Esophagus muscularis mucosa (tissue), 4 donors: ENCODE results near the gene BAD. TPM values are rescaled to one million over a fixed set of nuclear protein-coding genes. Genes with fewer than 3 reads are reported as not detected.

Experiments
- DNase-seq: peaks from one replicate; pipeline ENCODE4 v3.0.0-alpha.2; 2017; ENCODE audit errors: extremely low spot score
- H3K27ac ChIP-seq, 4 donors: fragments of 200-600 bp; sonication (generic); replicated peaks in 1 of 4; 1 replicate in 3 of 4; 2 replicates in 1 of 4; pipeline ENCODE4 v1.5.1; 2016 to 2019; ENCODE audit warnings: mild to moderate bottlenecking in 1 of 4
- H3K27me3 ChIP-seq, 4 donors: fragments of 200-600 bp; sonication (generic); one replicate each; pipeline versions ENCODE4 v1.5.1 to v1.6.0; 2016 to 2019
- H3K36me3 ChIP-seq, 4 donors: fragments of 200-600 bp; sonication (generic); one replicate each; pipeline ENCODE4 v1.5.1; 2016 to 2019
- H3K4me1 ChIP-seq, 4 donors: fragments of 200-600 bp; sonication (generic); one replicate each; pipeline ENCODE4 v1.5.1; 2016 to 2019
- H3K4me3 ChIP-seq, 4 donors: fragments of 200-600 bp; sonication (generic); 1 replicate in 2 of 4; 2 replicates in 2 of 4; pipeline ENCODE4 v1.5.1; 2016 to 2019; ENCODE audit warnings: mild to moderate bottlenecking in 4 of 4, moderate library complexity in 1 of 4
- H3K9me3 ChIP-seq, 4 donors: fragments of 200-600 bp; sonication (generic); 1 replicate in 3 of 4; 2 replicates in 1 of 4; pipeline ENCODE4 v1.5.1; 2016 to 2019
- EP300 ChIP-seq: sonication (generic); formaldehyde crosslinking; IDR thresholded peaks from one replicate; pipeline ENCODE4 v1.6.1; 2017; ENCODE audit warnings: antibody characterized with exemption
- POLR2A ChIP-seq: fragments of 450-650 bp; IDR thresholded peaks from one replicate; pipeline ENCODE4 v1.6.1; 2017; ENCODE audit warnings: antibody characterized with exemption, moderate library complexity, mild to moderate bottlenecking, low read depth
- POLR2AphosphoS5 ChIP-seq, 2 donors: sonication (generic); formaldehyde crosslinking; IDR thresholded peaks; one replicate each; pipeline ENCODE4 v1.6.1; 2017; ENCODE audit warnings: antibody characterized with exemption in 2 of 2
- WGBS: methylation state at CpG from one replicate; pipeline ENCODE4 v1.1.5; 2018; 5-methylcytosine and 5-hydroxymethylcytosine counted together
- intact Hi-C: fragments of 100-400 bp; cut with DNase I; formaldehyde crosslinking; loops from one replicate; pipeline ENCODE4 v1.15.1; 2023
- total RNA-seq, 4 donors: library from RNA; depleted of rRNA; stranded (reverse); fragments of >200 nt; gene quantifications; one replicate each; pipeline versions ENCODE4 v1.1.0 to v1.2.1, GENCODE V29; 2016
- TF ChIP-seq, protein P1 (sequence below), 3 experiments: fragments of 200-600 bp in 2 of 3; fragments of 450-650 bp in 1 of 3; sonication (generic) in 2 of 3; IDR thresholded peaks; one replicate each; pipeline ENCODE4 v1.5.1; 2017 to 2019; ENCODE audit warnings: antibody characterized with exemption in 3 of 3, mild to moderate bottlenecking in 2 of 3, moderate library complexity in 1 of 3

BAD gene
- total RNA-seq, 4 donors from 2014 or later: 99.3 to 138 (median 122) TPM

DNA sequence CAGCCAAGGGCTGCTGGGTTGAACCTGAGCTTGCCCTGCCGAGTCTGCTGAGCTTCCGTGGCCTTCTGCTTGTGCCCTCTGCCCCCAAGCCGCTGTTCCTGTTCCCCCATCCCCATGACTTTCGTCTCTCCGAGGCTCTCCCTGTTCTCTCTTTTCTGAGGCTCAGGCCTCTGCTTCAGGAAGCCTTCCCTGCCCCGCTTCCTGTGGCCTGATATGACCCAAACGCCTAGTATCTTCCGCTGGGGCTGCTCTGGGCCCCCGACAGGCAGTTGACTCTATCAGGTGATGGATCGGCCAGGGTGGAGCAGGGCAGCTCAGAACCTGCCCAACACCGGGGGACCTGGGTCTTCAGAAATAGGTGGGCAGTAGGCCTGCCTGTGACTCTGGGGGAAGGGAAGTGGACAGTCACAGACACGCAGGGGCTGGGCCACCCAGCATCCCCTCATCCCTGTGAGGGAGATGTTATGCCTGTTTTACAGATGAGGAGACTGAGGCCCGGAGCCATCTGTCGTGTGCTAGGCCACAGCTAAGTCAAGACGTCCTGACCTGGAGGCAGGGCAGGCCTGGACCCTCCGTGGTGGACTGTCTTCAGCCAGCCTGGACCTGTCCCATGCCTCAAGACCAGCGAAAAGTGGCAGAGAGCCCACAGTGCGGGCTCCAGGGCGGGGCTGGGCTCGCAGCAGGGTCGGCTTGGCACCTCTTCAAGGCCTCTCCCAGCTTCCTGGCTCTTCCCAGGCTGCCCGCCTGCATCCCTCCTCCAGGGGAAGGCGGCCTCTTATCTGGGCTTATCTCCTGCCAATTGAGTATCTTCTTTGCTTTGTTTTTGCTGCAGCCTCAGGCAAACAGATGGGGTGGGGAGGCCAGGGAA is 16.2 kb downstream of the BAD start:
- peak overlapping the region; percentile 70 to 81 (median 78) for H3K4me3 ChIP-seq
- H3K9me3 ChIP-seq: no peaks in the 10 kb centered on the region
- peaks cover 9 to 43% (median 41%) of the 10 kb centered on the region in 4 donors for H3K36me3 ChIP-seq
- no peak for DNase-seq
- no peaks in the 10 kb centered on the region for H3K27me3 ChIP-seq
- peaks cover 34 to 37% (median 35%) of the 10 kb centered on the region in 4 donors for H3K4me1 ChIP-seq
- intact Hi-C loops: loop anchor here (5.0 kb wide), 1 partner anchor 34 kb away; the partner anchor contains the start of gene CATSPERZ
- 40% methylated on average over 17 of the region's 23 CpGs for WGBS
- TF ChIP-seq EP300 (no peak), POLR2A (no peak), POLR2AphosphoS5 (IDR thresholded peaks at IDR 0.05) (no peak)
- TF ChIP-seq, protein P1, sequence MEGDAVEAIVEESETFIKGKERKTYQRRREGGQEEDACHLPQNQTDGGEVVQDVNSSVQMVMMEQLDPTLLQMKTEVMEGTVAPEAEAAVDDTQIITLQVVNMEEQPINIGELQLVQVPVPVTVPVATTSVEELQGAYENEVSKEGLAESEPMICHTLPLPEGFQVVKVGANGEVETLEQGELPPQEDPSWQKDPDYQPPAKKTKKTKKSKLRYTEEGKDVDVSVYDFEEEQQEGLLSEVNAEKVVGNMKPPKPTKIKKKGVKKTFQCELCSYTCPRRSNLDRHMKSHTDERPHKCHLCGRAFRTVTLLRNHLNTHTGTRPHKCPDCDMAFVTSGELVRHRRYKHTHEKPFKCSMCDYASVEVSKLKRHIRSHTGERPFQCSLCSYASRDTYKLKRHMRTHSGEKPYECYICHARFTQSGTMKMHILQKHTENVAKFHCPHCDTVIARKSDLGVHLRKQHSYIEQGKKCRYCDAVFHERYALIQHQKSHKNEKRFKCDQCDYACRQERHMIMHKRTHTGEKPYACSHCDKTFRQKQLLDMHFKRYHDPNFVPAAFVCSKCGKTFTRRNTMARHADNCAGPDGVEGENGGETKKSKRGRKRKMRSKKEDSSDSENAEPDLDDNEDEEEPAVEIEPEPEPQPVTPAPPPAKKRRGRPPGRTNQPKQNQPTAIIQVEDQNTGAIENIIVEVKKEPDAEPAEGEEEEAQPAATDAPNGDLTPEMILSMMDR (IDR thresholded peaks at IDR 0.05): no peak
- H3K27ac ChIP-seq: peak overlapping the region; percentile 91 to 98 (median 96)

DNA sequence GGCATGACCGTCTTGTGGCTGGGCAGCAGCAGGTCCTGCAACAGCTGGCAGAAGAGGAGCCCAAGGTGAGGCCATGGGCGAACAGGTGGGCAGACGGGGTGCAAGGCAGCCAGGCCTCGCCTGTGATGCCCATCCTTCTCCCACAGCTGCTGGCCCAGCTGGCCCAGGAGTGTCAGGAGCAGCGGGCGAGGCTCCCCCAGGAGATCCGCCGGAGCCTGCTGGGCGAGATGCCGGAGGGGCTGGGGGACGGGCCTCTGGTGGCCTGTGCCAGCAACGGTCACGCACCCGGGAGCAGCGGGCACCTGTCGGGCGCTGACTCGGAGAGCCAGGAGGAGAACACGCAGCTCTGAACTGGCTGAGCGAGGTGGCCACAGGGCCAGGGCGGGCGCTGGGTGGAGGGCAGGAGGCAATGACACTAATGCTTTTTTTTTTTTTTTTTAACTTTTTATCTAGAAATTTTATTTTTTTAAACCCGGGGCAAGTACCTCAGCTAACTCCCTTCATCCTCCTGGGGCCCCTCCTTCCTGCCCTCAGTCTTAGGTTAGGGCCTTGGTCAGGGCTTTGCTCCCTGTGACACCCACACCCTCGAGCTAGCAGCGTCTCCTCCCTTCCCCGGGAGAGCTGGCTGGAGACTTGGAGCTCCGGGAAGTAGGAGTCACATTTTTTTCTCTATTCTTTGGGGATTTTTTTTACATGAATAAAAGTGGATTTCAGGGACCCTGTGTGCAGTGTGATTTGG is 17.1 kb downstream of the BAD start:
- H3K27ac ChIP-seq: peak overlapping the region; percentile 91 to 98 (median 96)
- H3K4me1 ChIP-seq: peaks cover 32 to 33% (median 33%) of the 10 kb centered on the region in 4 donors
- no peaks in the 10 kb centered on the region for H3K27me3 ChIP-seq
- H3K36me3 ChIP-seq: peaks cover 13 to 51% (median 49%) of the 10 kb centered on the region in 4 donors
- H3K9me3 ChIP-seq: no peaks in the 10 kb centered on the region
- TF ChIP-seq EP300 (no peak), POLR2AphosphoS5 (IDR thresholded peaks at IDR 0.05) (no peak), POLR2A (no peak)
- TF ChIP-seq, protein P1 (IDR thresholded peaks at IDR 0.05): no peak
- 72% methylated on average over 24 of the region's 27 CpGs for WGBS
- H3K4me3 ChIP-seq: no peak overlapping the region
- DNase-seq: no peak
- intact Hi-C loops: loop anchor here (5.0 kb wide), 1 partner anchor 35 kb away; the partner anchor contains the start of gene CATSPERZ

DNA sequence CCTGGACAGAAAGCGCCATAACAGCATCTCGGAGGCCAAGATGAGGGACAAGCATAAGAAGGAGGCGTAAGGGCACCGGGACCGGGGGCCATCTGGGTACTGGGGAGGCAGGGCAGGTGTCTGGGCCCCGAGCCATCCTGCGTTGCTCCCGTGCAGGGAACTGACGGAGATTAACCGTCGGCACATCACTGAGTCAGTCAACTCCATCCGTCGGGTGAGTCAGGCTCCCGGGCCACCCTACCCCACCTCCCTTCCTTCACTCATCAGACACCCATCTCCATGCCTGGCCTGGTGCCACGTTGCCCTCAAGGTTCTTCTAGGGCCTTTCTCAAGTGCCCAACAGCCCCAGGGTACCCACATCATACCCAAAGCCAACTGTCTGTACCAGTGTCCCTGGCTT is 18.1 kb downstream of the BAD start:
- H3K27me3 ChIP-seq: no peaks in the 10 kb centered on the region
- H3K4me1 ChIP-seq: peaks cover 22 to 24% (median 23%) of the 10 kb centered on the region in 4 donors
- TF ChIP-seq POLR2AphosphoS5 (IDR thresholded peaks at IDR 0.05) (no peak), POLR2A (no peak), EP300 (no peak)
- TF ChIP-seq, protein P1 (IDR thresholded peaks at IDR 0.05): no peak
- H3K9me3 ChIP-seq: no peaks in the 10 kb centered on the region
- WGBS: 81% methylated on average over 15 of the region's 15 CpGs
- DNase-seq: no peak
- H3K36me3 ChIP-seq: peaks cover 22 to 61% (median 59%) of the 10 kb centered on the region in 4 donors
- H3K4me3 ChIP-seq: no peak overlapping the region
- H3K27ac ChIP-seq: no peak overlapping the region
- intact Hi-C loops: loop anchor here (5.0 kb wide), 1 partner anchor 36 kb away; the partner anchor contains the start of gene CATSPERZ

DNA sequence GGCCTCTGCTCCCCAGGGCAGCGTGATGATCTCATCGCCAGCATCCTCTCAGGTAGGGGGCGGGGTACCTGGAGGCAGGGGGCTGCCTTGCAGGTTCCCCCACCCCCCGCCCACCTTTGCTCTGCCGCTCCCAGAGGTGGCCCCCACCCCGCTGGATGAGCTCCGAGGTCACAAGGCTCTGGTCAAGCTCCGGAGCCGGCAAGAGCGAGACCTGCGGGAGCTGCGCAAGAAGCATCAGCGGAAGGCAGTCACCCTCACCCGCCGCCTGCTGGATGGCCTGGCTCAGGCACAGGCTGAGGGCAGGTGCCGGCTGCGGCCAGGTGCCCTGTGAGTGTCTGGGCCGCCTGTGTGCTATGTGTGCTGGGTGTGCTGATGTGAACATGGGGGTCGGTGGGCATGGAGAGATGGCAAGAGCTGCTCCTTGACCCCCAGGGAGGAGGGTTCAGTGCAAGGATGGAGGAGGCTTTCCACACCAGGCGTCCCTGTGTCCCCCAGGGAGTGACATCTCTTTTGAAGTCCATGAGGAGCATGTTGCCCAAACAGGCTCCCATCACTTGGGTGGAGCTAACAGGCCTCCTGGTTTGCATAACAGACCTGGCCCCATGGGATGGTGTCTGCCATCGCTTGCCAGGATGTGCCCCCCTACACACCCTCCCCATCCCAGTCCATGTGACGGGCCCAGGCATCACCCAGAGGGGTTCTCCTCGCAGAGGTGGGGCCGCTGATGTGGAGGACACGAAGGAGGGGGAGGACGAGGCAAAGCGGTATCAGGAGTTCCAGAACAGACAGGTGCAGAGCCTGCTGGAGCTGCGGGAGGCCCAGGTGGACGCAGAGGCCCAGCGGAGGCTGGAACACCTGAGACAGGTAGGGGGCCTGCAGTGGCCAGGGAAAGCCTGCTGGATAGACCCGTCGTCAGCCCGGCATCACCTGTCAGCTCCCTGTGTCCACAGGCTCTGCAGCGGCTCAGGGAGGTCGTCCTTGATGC is 19.0 kb downstream of the BAD start:
- no peak for DNase-seq
- no peak overlapping the region for H3K4me3 ChIP-seq
- H3K36me3 ChIP-seq: peaks cover 25 to 67% (median 66%) of the 10 kb centered on the region in 4 donors
- no peak overlapping the region for H3K27ac ChIP-seq
- 95% methylated on average over 20 of the region's 35 CpGs for WGBS
- intact Hi-C loops: loop anchor here (5.0 kb wide), 1 partner anchor 37 kb away; the partner anchor contains the start of gene CATSPERZ
- no peak for TF ChIP-seq EP300
- no peak for TF ChIP-seq POLR2A
- H3K9me3 ChIP-seq: no peaks in the 10 kb centered on the region
- H3K27me3 ChIP-seq: no peaks in the 10 kb centered on the region
- H3K4me1 ChIP-seq: peaks cover 22 to 24% (median 23%) of the 10 kb centered on the region in 4 donors
